D721Med (cell line): ENCODE results near the gene TOX3.

Experiments
- DNase-seq: peaks from one replicate; pipeline ENCODE4 v3.0.0; 2011; ENCODE audit warnings: low spot score; ENCODE audit not compliant: insufficient read length
- FAIRE-seq: peaks from 2 replicates; lab custom pipeline; 2011; peaks lifted over from hg19 to GRCh38; lab: Jason Lieb, UNC
- TF ChIP-seq, protein P1 (sequence below): IDR thresholded peaks from 2 replicates; pipeline ENCODE4 v1.5.1; 2012; ENCODE audit warnings: mild to moderate bottlenecking, control low read depth; ENCODE audit not compliant: insufficient read depth; ENCODE audit errors: missing control alignments

The TOX3 gene

DNA sequence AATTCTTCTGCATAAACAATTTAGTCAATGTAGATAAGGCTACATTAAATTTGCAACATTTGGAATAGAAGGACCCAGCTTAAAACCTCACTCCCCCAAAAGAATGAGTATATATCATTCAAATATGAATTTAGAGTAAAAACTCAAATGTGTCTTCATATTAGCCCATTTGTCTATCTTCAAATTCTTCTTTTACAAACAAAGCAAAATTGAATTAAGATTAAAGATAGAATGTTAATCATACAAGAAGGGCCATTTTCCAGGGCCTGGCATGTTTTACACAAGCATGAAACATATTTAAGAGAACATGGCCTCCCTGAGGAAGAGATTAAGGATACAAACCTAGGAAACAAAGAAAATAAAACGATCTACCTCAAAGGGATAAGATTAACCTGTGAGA lies 8.4 kb downstream of the TOX3 start:
- DNase-seq: no peak
- TF ChIP-seq, protein P1, sequence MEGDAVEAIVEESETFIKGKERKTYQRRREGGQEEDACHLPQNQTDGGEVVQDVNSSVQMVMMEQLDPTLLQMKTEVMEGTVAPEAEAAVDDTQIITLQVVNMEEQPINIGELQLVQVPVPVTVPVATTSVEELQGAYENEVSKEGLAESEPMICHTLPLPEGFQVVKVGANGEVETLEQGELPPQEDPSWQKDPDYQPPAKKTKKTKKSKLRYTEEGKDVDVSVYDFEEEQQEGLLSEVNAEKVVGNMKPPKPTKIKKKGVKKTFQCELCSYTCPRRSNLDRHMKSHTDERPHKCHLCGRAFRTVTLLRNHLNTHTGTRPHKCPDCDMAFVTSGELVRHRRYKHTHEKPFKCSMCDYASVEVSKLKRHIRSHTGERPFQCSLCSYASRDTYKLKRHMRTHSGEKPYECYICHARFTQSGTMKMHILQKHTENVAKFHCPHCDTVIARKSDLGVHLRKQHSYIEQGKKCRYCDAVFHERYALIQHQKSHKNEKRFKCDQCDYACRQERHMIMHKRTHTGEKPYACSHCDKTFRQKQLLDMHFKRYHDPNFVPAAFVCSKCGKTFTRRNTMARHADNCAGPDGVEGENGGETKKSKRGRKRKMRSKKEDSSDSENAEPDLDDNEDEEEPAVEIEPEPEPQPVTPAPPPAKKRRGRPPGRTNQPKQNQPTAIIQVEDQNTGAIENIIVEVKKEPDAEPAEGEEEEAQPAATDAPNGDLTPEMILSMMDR: no peak
- no peak for FAIRE-seq

DNA sequence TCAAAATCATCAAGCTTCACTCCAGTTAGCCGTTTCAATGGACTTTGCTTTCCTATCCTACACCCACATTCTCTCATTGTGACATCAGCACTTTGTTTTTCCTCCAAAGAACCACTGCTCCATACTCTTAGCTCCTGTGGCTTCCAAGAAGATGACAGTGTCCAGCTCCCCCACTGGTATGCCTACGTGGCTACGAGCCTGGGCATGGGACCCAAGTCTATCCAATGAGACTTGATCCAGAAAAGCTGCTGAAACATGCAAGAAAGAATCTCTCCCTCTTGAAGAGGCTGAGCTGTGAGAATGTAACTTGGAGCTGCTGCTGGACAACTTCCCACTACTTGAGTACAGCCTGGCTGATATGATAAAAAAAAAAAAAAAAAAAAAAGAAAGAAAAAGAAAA lies 9.4 kb downstream of the TOX3 start:
- FAIRE-seq: no peak
- TF ChIP-seq, protein P1: no peak
- no peak for DNase-seq

DNA sequence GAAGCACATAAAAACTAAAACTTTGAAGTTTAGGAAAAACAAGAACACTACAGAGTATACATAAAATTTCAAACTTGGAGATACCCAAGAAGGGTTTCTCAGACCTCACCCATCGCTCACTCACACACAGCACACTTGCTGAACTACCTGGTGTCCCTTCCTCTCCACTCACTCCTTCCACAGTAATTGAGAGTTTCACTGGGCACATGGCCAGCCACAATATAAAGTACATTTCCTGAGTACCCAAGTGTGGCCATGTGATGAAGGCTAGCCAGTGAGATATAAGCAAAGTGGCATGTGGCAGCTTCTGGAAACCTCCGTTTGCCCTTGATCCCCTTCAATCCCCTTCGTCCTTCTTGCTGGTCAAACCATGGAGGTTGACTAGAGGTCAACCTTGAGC lies 11.9 kb downstream of the TOX3 start:
- FAIRE-seq: no peak
- TF ChIP-seq, protein P1: no peak
- no peak for DNase-seq

DNA sequence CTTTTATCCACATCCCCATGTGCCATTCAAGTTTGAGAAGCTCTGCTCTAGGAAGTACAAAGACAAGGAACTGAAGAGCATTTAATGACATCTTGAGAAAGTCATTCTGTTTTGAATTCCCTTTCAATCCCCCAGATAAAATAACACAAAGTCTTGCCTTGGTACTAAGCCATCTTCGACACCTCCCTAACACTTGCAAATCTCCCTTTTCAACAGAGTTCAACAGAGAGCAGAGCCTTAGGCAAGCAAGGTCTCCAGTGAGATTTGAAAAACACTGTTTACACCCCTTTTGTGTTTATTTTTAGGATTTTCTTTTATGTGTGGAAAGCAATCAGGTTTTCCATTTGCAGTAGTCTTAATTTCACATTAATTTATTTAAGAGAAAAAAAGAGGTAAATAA lies 13.6 kb downstream of the TOX3 start:
- DNase-seq (no peak), FAIRE-seq (no peak)
- TF ChIP-seq, protein P1: no peak

DNA sequence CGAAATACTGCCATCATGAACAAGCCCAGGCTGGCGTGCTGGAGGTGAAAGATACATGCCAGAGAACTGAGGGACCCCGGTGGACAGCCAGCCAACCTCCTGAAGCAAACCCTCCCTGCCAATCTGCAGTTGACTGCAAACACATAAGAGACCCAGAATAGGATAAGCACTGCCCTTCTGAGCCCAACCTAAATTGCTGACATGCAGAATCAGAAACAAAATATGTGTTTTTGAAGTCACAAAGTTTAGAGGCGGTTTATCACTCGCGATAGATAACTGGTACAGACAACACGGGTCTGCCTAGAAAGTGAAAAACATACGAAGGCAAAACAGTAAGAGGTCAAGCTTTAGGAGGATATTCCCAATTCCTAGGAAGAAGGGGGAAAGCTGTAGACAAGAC lies 14.6 kb downstream of the TOX3 start:
- no peak for FAIRE-seq

DNA sequence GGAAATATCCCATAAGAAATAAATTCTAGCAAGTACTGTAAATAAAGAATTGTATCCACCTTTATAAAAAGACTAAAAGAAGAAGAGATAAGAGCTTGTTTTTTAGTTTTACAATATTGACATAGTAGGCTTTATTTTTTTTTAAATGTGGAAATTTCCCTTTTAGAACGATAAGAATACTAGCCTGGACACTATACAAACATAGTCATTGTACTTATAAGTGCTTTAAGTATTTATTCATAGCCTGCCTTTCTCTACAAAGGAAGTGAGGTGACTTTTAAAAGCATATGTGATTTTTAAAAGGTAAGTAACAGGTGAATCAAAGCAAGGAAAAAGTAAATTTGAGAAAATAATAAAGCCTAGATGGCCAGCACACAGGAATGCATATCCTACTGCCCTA lies 17.7 kb downstream of the TOX3 start:
- TF ChIP-seq, protein P1: no peak
- DNase-seq (no peak), FAIRE-seq (no peak)

More for the DNA sequence above, 14.6 kb downstream of the TOX3 start:
- TF ChIP-seq, protein P1: no peak
- no peak for DNase-seq

DNA sequence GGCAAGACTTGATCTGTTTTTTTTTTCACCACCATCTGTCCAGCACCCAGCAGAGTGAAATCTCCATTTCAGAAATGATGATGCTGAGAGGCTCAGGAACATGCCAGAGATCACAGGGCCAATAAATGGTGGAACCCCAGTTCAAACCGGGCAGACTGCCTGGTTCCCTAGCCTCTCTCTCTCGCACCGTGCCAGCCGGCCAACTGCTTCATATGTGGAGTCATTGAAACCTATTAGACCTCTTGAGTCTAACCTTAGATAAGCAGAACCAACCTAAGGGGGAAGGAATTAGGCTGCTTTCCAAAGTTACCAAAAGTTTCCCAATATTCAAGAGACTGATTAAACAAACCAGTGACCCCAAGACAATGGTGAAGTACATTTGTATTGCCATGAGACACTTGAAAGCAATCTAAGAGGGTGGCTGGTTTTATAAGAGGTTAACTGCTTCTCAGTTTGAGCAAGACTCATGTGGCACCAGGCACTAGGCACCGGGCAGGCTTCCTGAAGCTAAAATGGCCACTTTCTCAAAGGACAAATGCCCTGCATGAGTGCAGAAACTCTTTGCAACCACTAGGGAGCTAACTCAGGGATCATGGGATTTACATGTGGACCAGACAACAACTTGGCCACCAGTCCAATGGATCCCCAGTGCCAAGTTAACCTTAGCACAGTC lies 18.4 kb downstream of the TOX3 start:
- TF ChIP-seq, protein P1: no peak
- FAIRE-seq (no peak), DNase-seq (no peak)
